ENCODE results near the gene SLC38A1. TPM values are rescaled to one million over a fixed set of nuclear protein-coding genes. Genes with fewer than 3 reads are reported as not detected.

SLC38A1 gene
- total RNA-seq, 2 donors from 2014 or later: 22.1 to 77.0 TPM

GRCh38 chr12:46209914-46210872, 58.6 kb downstream of the SLC38A1 start:
- Histone ChIP-seq H3K27ac (peak overlapping the region in 1 of 2 donors; percentile 35), H3K4me1 (ENCODE audit: control insufficient read depth in 1 of 2, low read depth in 2 of 2) (peaks cover 12 to 32% of the 10 kb centered on the region in 2 donors), H3K36me3 (no peaks in the 10 kb centered on the region), H3K4me3 (no peak overlapping the region), H3K9me3 (no peaks in the 10 kb centered on the region), H3K27me3 (replicated peaks; ENCODE audit: insufficient read depth) (no peaks in the 10 kb centered on the region)
- DNase-seq (ENCODE audit: low spot score) (no peak), ATAC-seq (ENCODE audit: insufficient number of reproducible peaks, low FRiP score, low read depth) (no peak)
- TF ChIP-seq CTCF (IDR thresholded peaks at IDR 0.05): no peak

GRCh38 chr12:46209170-46209569, 59.7 kb downstream of the SLC38A1 start:
- no peak overlapping the region for H3K4me3 ChIP-seq
- H3K27me3 ChIP-seq (replicated peaks; ENCODE audit: insufficient read depth): no peaks in the 10 kb centered on the region
- peak overlapping the region in 1 of 2 donors; percentile 21 for H3K27ac ChIP-seq
- ATAC-seq (ENCODE audit: insufficient number of reproducible peaks, low FRiP score, low read depth): no peak
- H3K36me3 ChIP-seq: no peaks in the 10 kb centered on the region
- no peaks in the 10 kb centered on the region for H3K9me3 ChIP-seq
- no peak for DNase-seq (ENCODE audit: low spot score)
- no peak for TF ChIP-seq CTCF (IDR thresholded peaks at IDR 0.05)
- H3K4me1 ChIP-seq (ENCODE audit: control insufficient read depth in 1 of 2, low read depth in 2 of 2): peaks cover 12 to 37% of the 10 kb centered on the region in 2 donors

GRCh38 chr12:46208370-46208769, 60.5 kb downstream of the SLC38A1 start:
- ATAC-seq (ENCODE audit: insufficient number of reproducible peaks, low FRiP score, low read depth): no peak

GRCh38 chr12:46207644-46208043, 61.2 kb downstream of the SLC38A1 start:
- H3K36me3 ChIP-seq: peaks cover 5% of the 10 kb centered on the region
- peaks cover 12 to 37% of the 10 kb centered on the region in 2 donors for H3K4me1 ChIP-seq (ENCODE audit: control insufficient read depth in 1 of 2, low read depth in 2 of 2)
- ATAC-seq (ENCODE audit: insufficient number of reproducible peaks, low FRiP score, low read depth): no peak
- H3K27ac ChIP-seq: no peak overlapping the region
- no peak for TF ChIP-seq CTCF (IDR thresholded peaks at IDR 0.05)
- H3K4me3 ChIP-seq: no peak overlapping the region
- no peak for DNase-seq (ENCODE audit: low spot score)
- H3K27me3 ChIP-seq (replicated peaks; ENCODE audit: insufficient read depth): no peaks in the 10 kb centered on the region
- no peaks in the 10 kb centered on the region for H3K9me3 ChIP-seq

More at GRCh38 chr12:46208370-46208769, 60.5 kb downstream of the SLC38A1 start:
- Histone ChIP-seq H3K4me3 (no peak overlapping the region), H3K4me1 (ENCODE audit: control insufficient read depth in 1 of 2, low read depth in 2 of 2) (peaks cover 12 to 37% of the 10 kb centered on the region in 2 donors), H3K9me3 (no peaks in the 10 kb centered on the region), H3K27me3 (replicated peaks; ENCODE audit: insufficient read depth) (no peaks in the 10 kb centered on the region), H3K36me3 (peaks cover 2% of the 10 kb centered on the region), H3K27ac (no peak overlapping the region)
- DNase-seq (ENCODE audit: low spot score): no peak
- TF ChIP-seq CTCF (IDR thresholded peaks at IDR 0.05): no peak

GRCh38 chr12:46206471-46206870, 62.4 kb downstream of the SLC38A1 start:
- no peak for DNase-seq (ENCODE audit: low spot score)
- H3K9me3 ChIP-seq: no peaks in the 10 kb centered on the region
- ATAC-seq (ENCODE audit: insufficient number of reproducible peaks, low FRiP score, low read depth): no peak
- H3K4me1 ChIP-seq (ENCODE audit: control insufficient read depth in 1 of 2, low read depth in 2 of 2): peaks cover 12 to 37% of the 10 kb centered on the region in 2 donors
- peaks cover 5% of the 10 kb centered on the region for H3K36me3 ChIP-seq
- no peak for TF ChIP-seq CTCF (IDR thresholded peaks at IDR 0.05)
- no peak overlapping the region for H3K4me3 ChIP-seq
- no peaks in the 10 kb centered on the region for H3K27me3 ChIP-seq (replicated peaks; ENCODE audit: insufficient read depth)
- H3K27ac ChIP-seq: no peak overlapping the region

Data from thoracic aorta (tissue), 2 donors.